DMS 273 (cell line): ENCODE data around the gene AKAP17A.
"Not testable (repeated sequence)": the region's sequence is repeated elsewhere in the genome, so short reads cannot be mapped to it uniquely, and the experiment has no call there.

Experiments used
- DNase-seq: peaks from one replicate; lab custom pipeline; 2025; ENCODE audit not compliant: unreplicated experiment; lab: John Stamatoyannopoulos, UW

Gene AKAP17A

GRCh38 chrX:1591102-1591862 is at the start of gene AKAP17A:
Gene AKAP17A, plus strand, starts transcription at chrX:1591604. Its CDS starts 1,859 bp downstream, at chrX:1593463.
- peak; percentile 99 for DNase-seq

- DNase-seq: no peak
Measured at GRCh38 chrX:1542994-1543725, 48.2 kb upstream of the AKAP17A start.

- DNase-seq: no peak
Measured at GRCh38 chrX:1545776-1546408, 45.5 kb upstream of the AKAP17A start.

GRCh38 chrX:1546691-1547251 is 44.6 kb upstream of the AKAP17A start:
- no peak for DNase-seq

GRCh38 chrX:1551959-1552546 is 39.4 kb upstream of the AKAP17A start:
- DNase-seq: no peak

- no peak for DNase-seq
Measured at GRCh38 chrX:1554469-1555210, 36.8 kb upstream of the AKAP17A start.

- no peak for DNase-seq
Measured at GRCh38 chrX:1555370-1555769, 36.0 kb upstream of the AKAP17A start.

- not testable (repeated sequence) for DNase-seq
Measured at GRCh38 chrX:1557442-1557841, 34.0 kb upstream of the AKAP17A start.

- DNase-seq: no peak
Measured at GRCh38 chrX:1558761-1559468, 32.5 kb upstream of the AKAP17A start.

- no peak for DNase-seq
Measured at GRCh38 chrX:1561164-1561563, 30.2 kb upstream of the AKAP17A start.

GRCh38 chrX:1564077-1564476 is 27.3 kb upstream of the AKAP17A start:
- not testable (repeated sequence) for DNase-seq

- no peak for DNase-seq
Measured at GRCh38 chrX:1564750-1565683, 26.4 kb upstream of the AKAP17A start.

GRCh38 chrX:1574181-1574580 is 17.2 kb upstream of the AKAP17A start:
- not testable (repeated sequence) for DNase-seq

GRCh38 chrX:1576201-1576992 is 15.0 kb upstream of the AKAP17A start:
- DNase-seq: no peak

- DNase-seq: no peak
Measured at GRCh38 chrX:1577845-1578244, 13.6 kb upstream of the AKAP17A start.

- no peak for DNase-seq
Measured at GRCh38 chrX:1578511-1579173, 12.8 kb upstream of the AKAP17A start.

- DNase-seq: peak; percentile 90
Measured at GRCh38 chrX:1581132-1581531, 10.3 kb upstream of the AKAP17A start.
